Measurements from ENCODE around the gene MEI1.

MEI1 gene

GRCh38 chr22:41838842-41839618, 139.7 kb downstream of the MEI1 start:
- DNase-seq (ENCODE audit: low read depth, low spot score) = no peak
- in situ Hi-C loops (cut with HindIII; ENCODE audit: low sequenced_read_pairs) = no loop called here
- H3K4me3 ChIP-seq (ENCODE audit: low read depth, low read length) = no peak overlapping the region
- TF ChIP-seq CTCF (IDR thresholded peaks at IDR 0.05; ENCODE audit: low read depth, low read length) = no peak

DNA sequence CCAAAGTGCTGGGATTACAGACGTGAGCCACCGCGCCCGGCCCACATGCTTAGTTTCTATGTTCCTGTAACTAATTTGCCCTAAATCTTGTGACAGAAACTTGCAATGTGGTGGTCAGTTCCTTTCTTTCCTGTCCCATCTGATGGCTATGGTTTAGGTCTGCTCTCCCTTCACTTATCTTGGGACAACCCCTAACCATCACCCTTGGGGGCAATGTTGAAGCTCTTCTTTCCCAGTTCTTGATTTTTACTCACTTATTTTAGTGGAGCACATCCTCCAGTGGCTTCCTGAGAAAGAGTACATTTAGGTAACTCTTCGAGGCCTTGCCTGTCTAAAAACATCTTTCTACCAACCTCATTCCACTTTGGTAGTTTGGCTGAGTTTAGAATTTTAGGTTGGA, 140.9 kb downstream of the MEI1 start:
- in situ Hi-C loops (cut with HindIII; ENCODE audit: low sequenced_read_pairs) = no loop called here

DNA sequence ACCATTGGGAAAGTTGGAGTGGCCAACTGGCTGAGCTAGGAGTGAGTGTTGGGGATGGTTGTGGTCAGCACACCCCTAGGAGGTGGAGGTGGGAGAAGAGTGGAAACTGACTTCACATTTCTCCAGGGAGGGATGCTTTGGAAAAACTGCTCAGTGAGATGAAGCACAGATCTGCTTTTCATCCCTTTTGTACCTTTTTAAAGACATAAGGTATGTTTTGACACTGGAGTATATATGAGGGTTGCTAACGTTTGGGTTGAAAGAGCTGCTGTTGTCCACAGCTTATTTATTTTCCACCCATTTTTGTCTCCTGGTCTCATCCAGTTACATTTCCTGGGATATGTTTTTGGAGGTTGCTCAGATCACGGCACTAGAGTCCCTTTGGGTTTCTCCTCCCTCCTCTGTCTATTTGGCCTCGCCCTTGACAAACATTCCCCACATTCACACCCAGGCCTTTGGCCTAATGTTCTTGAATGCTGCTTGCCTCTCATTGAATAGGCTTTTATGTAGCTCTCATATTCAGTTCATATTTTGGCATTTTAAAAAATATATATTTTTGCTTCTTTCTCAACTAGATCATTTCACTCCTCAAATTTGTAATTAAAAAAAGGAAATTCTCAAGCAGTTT, 141.9 kb downstream of the MEI1 start:
- DNase-seq (ENCODE audit: low read depth, low spot score) = no peak
- in situ Hi-C loops (cut with HindIII; ENCODE audit: low sequenced_read_pairs) = no loop called here
- no peak overlapping the region for H3K4me3 ChIP-seq (ENCODE audit: low read depth, low read length)
- no peak for TF ChIP-seq CTCF (IDR thresholded peaks at IDR 0.05; ENCODE audit: low read depth, low read length)

More for the DNA sequence above, 140.9 kb downstream of the MEI1 start:
- no peak for TF ChIP-seq CTCF (IDR thresholded peaks at IDR 0.05; ENCODE audit: low read depth, low read length)
- no peak overlapping the region for H3K4me3 ChIP-seq (ENCODE audit: low read depth, low read length)
- no peak for DNase-seq (ENCODE audit: low read depth, low spot score)

DNA sequence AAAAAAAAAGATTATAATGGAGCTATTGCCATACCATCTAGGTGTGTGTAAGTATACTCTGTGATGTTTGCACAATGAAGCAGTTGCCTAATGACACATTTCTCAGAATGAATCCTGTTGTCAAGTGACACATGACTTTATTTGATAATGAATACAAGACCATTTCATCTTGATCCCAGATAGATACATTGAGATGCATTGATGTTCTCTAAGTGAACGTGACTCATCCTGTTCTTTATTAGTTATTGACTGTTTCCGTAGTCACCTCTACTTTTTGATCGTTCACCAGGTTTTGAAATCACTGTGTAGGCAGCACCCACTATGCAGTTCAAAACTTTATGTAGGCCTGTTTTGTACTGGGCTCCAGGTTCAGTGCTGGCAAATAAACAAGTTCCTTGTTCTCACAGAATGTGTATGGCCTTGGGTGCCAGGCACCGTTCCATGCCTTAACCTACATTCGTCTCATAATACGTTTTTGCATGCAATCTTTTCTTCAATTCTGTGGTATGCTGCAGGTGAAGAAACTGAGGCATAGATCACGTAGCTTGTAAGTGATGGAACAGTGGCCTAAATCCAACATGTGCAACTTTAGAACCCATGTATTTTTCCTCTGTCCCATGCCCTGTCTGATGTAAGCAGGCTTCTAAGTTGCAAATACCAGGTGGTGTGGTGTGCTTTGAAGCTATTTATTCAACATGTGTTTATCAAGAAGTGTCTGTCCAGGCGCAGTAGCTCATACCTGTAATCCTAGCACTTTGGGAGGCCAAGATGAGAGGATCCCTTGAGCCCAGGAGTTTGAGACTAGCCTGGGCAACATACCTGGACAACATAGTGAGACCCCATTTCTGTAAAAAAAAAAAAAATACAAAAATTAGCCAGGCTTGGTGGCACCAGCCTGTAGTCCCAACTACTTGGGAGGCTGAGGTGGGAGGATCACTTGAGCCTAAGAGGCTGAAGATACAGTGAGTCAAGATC, 144.0 kb downstream of the MEI1 start:
- in situ Hi-C loops (cut with HindIII; ENCODE audit: low sequenced_read_pairs) = no loop called here
- TF ChIP-seq CTCF (IDR thresholded peaks at IDR 0.05; ENCODE audit: low read depth, low read length) = no peak
- no peak overlapping the region for H3K4me3 ChIP-seq (ENCODE audit: low read depth, low read length)
- DNase-seq (ENCODE audit: low read depth, low spot score) = no peak

DNA sequence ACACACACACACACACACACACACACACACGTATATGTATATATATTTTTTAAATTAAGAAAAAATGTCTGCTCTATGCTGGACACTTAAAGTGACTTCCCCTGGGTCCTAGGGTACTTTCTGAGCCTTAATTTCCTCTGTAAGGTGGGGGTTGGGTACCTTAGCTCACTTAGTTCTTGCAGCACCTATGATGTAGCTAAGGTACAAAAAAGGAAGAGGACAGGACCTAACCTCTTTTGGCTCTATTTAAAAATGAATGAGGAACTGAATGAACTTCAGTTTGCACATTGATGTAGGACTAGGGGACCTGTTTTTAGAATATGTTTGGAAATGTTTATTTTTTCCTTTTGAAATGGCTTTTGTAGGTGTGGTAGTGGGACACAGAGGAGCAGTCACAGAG, 144.7 kb downstream of the MEI1 start:
- DNase-seq (ENCODE audit: low read depth, low spot score) = no peak
- TF ChIP-seq CTCF (IDR thresholded peaks at IDR 0.05; ENCODE audit: low read depth, low read length) = no peak
- in situ Hi-C loops (cut with HindIII; ENCODE audit: low sequenced_read_pairs) = no loop called here
- no peak overlapping the region for H3K4me3 ChIP-seq (ENCODE audit: low read depth, low read length)

GRCh38 chr22:41844513-41844912, 145.2 kb downstream of the MEI1 start:
- TF ChIP-seq CTCF (IDR thresholded peaks at IDR 0.05; ENCODE audit: low read depth, low read length) = no peak
- in situ Hi-C loops (cut with HindIII; ENCODE audit: low sequenced_read_pairs) = no loop called here
- no peak for DNase-seq (ENCODE audit: low read depth, low spot score)
- H3K4me3 ChIP-seq (ENCODE audit: low read depth, low read length) = no peak overlapping the region
